ENCODE results near the gene COL6A2. TPM values are rescaled to one million over a fixed set of nuclear protein-coding genes. Genes with fewer than 3 reads are reported as not detected.

COL6A2 gene
- total and polyA plus RNA-seq, 2 donors (not counting 1 experiment from before 2014, with no cell fraction given), result 1.2 to 2.1 TPM

- H4K20me1 ChIP-seq (ENCODE audit: control insufficient read depth, insufficient read depth, low read length, poor library complexity, severe bottlenecking), result no peaks in the 10 kb centered on the region
- ATAC-seq (ENCODE audit: low read depth), result no peak
- H3K4me3 ChIP-seq (ENCODE audit: control extremely low read depth in 1 of 5, extremely low read depth in 1 of 5, insufficient read depth in 1 of 5, low read depth in 2 of 5, low read length in 4 of 5), result no peak overlapping the region
- Mint-ChIP-seq H3K9me3 (ENCODE audit: insufficient read depth) (peaks cover 10% of the 10 kb centered on the region), H3K4me1 (no peaks in the 10 kb centered on the region), H3K27me3 (no peaks in the 10 kb centered on the region), H3K4me3 (no peak overlapping the region), H3K27ac (no peak overlapping the region)
- no peak overlapping the region for H3K27ac ChIP-seq (ENCODE audit: low read length in 2 of 2)
- H3K27me3 ChIP-seq (replicated peaks in 1 of 4; ENCODE audit: control extremely low read depth in 1 of 4, control insufficient read depth in 3 of 4, insufficient read depth in 4 of 4, low read length in 3 of 4), result no peaks in the 10 kb centered on the region
- no peak overlapping the region for H3K4me2 ChIP-seq (replicated peaks; ENCODE audit: low read depth, low read length, poor library complexity, severe bottlenecking)
- H3K36me3 ChIP-seq (replicated peaks in 1 of 2; ENCODE audit: control extremely low read depth in 1 of 2, control insufficient read depth in 1 of 2, extremely low read depth in 1 of 2, insufficient read depth in 2 of 2, low read length in 1 of 2), result no peaks in the 10 kb centered on the region
- no peaks in the 10 kb centered on the region for H3K79me2 ChIP-seq (ENCODE audit: control insufficient read depth, insufficient read depth, low read length)
- intact Hi-C loops (cut with micrococcal nuclease), result no loop called here
- H3K9ac ChIP-seq (ENCODE audit: low read length), result no peak overlapping the region
- ChIA-PET POLR2A (no interaction called here), CTCF (no interaction called here)
- WGBS (ENCODE audit: insufficient coverage), result 91% methylated on average over 35 of the region's 35 CpGs
- H2AFZ ChIP-seq (ENCODE audit: insufficient read depth, low read depth, low read length, poor library complexity, severe bottlenecking), result no peak overlapping the region
- no peak for DNase-seq
- H3K9me3 ChIP-seq (ENCODE audit: control extremely low read depth in 1 of 3, control insufficient read depth in 2 of 3, insufficient read depth in 1 of 3, low read length in 2 of 3), result peaks cover 4 to 24% (median 8%) of the 10 kb centered on the region in 3 donors
- H3K4me1 ChIP-seq (ENCODE audit: control insufficient read depth in 2 of 2, insufficient read depth in 2 of 2, low read length in 2 of 2), result no peaks in the 10 kb centered on the region
- TF ChIP-seq EZH2 (IDR thresholded peaks at IDR 0.05; ENCODE audit: borderline replicate concordance, insufficient read depth, low read depth, low read length, poor library complexity, severe bottlenecking), result no peak
- TF ChIP-seq CTCF (IDR thresholded peaks at IDR 0.05), result no peak
These were observed 14.7 kb upstream of the COL6A2 start for GRCh38 chr21:46082963-46083790.

GRCh38 chr21:46083791-46084561 is 13.9 kb upstream of the COL6A2 start:
- peaks cover 4 to 24% (median 8%) of the 10 kb centered on the region in 3 donors for H3K9me3 ChIP-seq (ENCODE audit: control extremely low read depth in 1 of 3, control insufficient read depth in 2 of 3, insufficient read depth in 1 of 3, low read length in 2 of 3)
- ChIA-PET CTCF (no interaction called here), POLR2A (no interaction called here)
- no peaks in the 10 kb centered on the region for H3K4me1 ChIP-seq (ENCODE audit: control insufficient read depth in 2 of 2, insufficient read depth in 2 of 2, low read length in 2 of 2)
- no peak overlapping the region for H2AFZ ChIP-seq (ENCODE audit: insufficient read depth, low read depth, low read length, poor library complexity, severe bottlenecking)
- H3K36me3 ChIP-seq (replicated peaks in 1 of 2; ENCODE audit: control extremely low read depth in 1 of 2, control insufficient read depth in 1 of 2, extremely low read depth in 1 of 2, insufficient read depth in 2 of 2, low read length in 1 of 2), result no peaks in the 10 kb centered on the region
- DNase-seq (no peak), ATAC-seq (ENCODE audit: low read depth) (no peak)
- no peak overlapping the region for H3K27ac Mint-ChIP-seq
- H3K27ac ChIP-seq (ENCODE audit: low read length in 2 of 2), result no peak overlapping the region
- H3K79me2 ChIP-seq (ENCODE audit: control insufficient read depth, insufficient read depth, low read length), result no peaks in the 10 kb centered on the region
- H3K9ac ChIP-seq (ENCODE audit: low read length), result no peak overlapping the region
- 89% methylated on average over 29 of the region's 29 CpGs for WGBS (ENCODE audit: insufficient coverage)
- H3K9me3 Mint-ChIP-seq (ENCODE audit: insufficient read depth), result peaks cover 13% of the 10 kb centered on the region
- intact Hi-C loops (cut with micrococcal nuclease), result no loop called here
- no peak for TF ChIP-seq EZH2 (IDR thresholded peaks at IDR 0.05; ENCODE audit: borderline replicate concordance, insufficient read depth, low read depth, low read length, poor library complexity, severe bottlenecking)
- H3K27me3 ChIP-seq (replicated peaks in 1 of 4; ENCODE audit: control extremely low read depth in 1 of 4, control insufficient read depth in 3 of 4, insufficient read depth in 4 of 4, low read length in 3 of 4), result no peaks in the 10 kb centered on the region
- no peaks in the 10 kb centered on the region for H3K27me3 Mint-ChIP-seq
- H3K4me3 ChIP-seq (ENCODE audit: control extremely low read depth in 1 of 5, extremely low read depth in 1 of 5, insufficient read depth in 1 of 5, low read depth in 2 of 5, low read length in 4 of 5), result no peak overlapping the region
- H4K20me1 ChIP-seq (ENCODE audit: control insufficient read depth, insufficient read depth, low read length, poor library complexity, severe bottlenecking), result no peaks in the 10 kb centered on the region
- no peaks in the 10 kb centered on the region for H3K4me1 Mint-ChIP-seq
- H3K4me2 ChIP-seq (replicated peaks; ENCODE audit: low read depth, low read length, poor library complexity, severe bottlenecking), result no peak overlapping the region
- H3K4me3 Mint-ChIP-seq, result no peak overlapping the region

Data from B cell (primary cell).